Measurements from ENCODE around the gene PLEKHG2.

PLEKHG2 gene

GRCh38 chr19:39475748-39476147, 63.3 kb downstream of the PLEKHG2 start:
- Histone ChIP-seq H3K36me3 (ENCODE audit: control insufficient read depth, insufficient read depth, low read length) (peaks cover 39% of the 10 kb centered on the region), H3K27ac (ENCODE audit: insufficient read depth, low read depth, low read length, poor library complexity, severe bottlenecking) (no peak overlapping the region), H3K9me3 (ENCODE audit: control insufficient read depth, low read length) (no peaks in the 10 kb centered on the region), H3K4me1 (ENCODE audit: control insufficient read depth, insufficient read depth, low read length) (no peaks in the 10 kb centered on the region), H3K4me3 (ENCODE audit: insufficient read depth, low read depth, low read length) (no peak overlapping the region), H3K27me3 (ENCODE audit: control insufficient read depth, insufficient read depth, low read length, poor library complexity, severe bottlenecking) (no peaks in the 10 kb centered on the region)
- 97 to 99% methylated on average over 2 of the region's 2 CpGs for WGBS, 2 experiments

Data from ectodermal cell (in vitro differentiated cells).